Fibroblast of the aortic adventitia (primary cell): ENCODE results near the gene ARID1B. TPM values are rescaled to one million over a fixed set of nuclear protein-coding genes. Genes with fewer than 3 reads are reported as not detected.

ENCODE experiments used
- DNase-seq: peaks from one replicate; pipeline ENCODE4 v3.0.0-alpha.2; 2010; ENCODE audit warnings: low read depth
- H3K4me3 ChIP-seq: 2 replicates; pipeline ENCODE4 v1.5.1; 2011; ENCODE audit warnings: low read depth, mild to moderate bottlenecking, control low read depth, low read length, moderate library complexity
- CTCF ChIP-seq: IDR thresholded peaks from 2 replicates; pipeline ENCODE4 v1.5.1; 2011; ENCODE audit warnings: mild to moderate bottlenecking, low read length, control low read depth, inconsistent platforms; ENCODE audit not compliant: insufficient read depth
- total RNA-seq: library from RNA; depleted of rRNA; stranded (reverse); fragments of >200 nt; gene quantifications from 2 replicates; pipeline ENCODE4 v1.2.3, GENCODE V29; 2012; ENCODE audit warnings: low replicate concordance

The ARID1B gene
- total RNA-seq, 1 donor: 55.9 TPM

- no peak for TF ChIP-seq CTCF
- no peak overlapping the region for H3K4me3 ChIP-seq
- no peak for DNase-seq
Measured at GRCh38 chr6:157025437-157025836, 248.3 kb downstream of the ARID1B start.

- no peak for DNase-seq
Measured at GRCh38 chr6:157029980-157030690, 253.0 kb downstream of the ARID1B start.

GRCh38 chr6:157030755-157031154 is 253.6 kb downstream of the ARID1B start:
- H3K4me3 ChIP-seq: no peak overlapping the region
- DNase-seq: no peak
- no peak for TF ChIP-seq CTCF

More at GRCh38 chr6:157029980-157030690, 253.0 kb downstream of the ARID1B start:
- no peak for TF ChIP-seq CTCF
- H3K4me3 ChIP-seq: no peak overlapping the region

- TF ChIP-seq CTCF: no peak
- DNase-seq: no peak
- peak overlapping the region; percentile 64 for H3K4me3 ChIP-seq
Measured at GRCh38 chr6:157032923-157033322, 255.7 kb downstream of the ARID1B start.

- no peak for TF ChIP-seq CTCF
- H3K4me3 ChIP-seq: peak overlapping the region; percentile 64
- peak; percentile 53 for DNase-seq
Measured at GRCh38 chr6:157033428-157034140, 256.4 kb downstream of the ARID1B start.

GRCh38 chr6:157034436-157035230 is 257.5 kb downstream of the ARID1B start:
- TF ChIP-seq CTCF: peak; percentile 76
- DNase-seq: peak; percentile 82
- no peak overlapping the region for H3K4me3 ChIP-seq
